Measurements from ENCODE around the gene FAM236A. TPM values are rescaled to one million over a fixed set of nuclear protein-coding genes. Genes with fewer than 3 reads are reported as not detected.
"Not testable (repeated sequence)": the region's sequence is repeated elsewhere in the genome, so short reads cannot be mapped to it uniquely, and the experiment has no call there.

FAM236A gene
- polyA plus RNA-seq = not detected

DNA sequence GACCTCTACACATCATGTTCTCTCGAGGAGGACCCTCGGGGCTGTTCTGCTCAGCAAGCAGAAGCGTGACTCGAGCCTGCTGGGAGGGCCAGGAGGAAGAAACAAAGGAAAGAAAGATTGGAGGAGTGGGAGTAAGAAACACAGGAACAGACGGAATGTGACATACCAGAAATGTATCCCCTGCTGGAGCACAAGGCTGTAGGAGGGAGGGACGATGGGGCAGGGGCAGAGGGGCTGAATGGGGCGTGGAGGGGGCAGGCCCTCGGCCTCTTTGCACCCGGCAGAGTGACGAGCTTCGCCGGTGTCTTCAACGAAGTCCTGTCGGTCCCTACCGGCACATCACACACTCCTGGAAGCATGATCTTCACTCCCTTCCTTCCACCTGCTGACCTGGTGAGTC is at the start of gene FAM236A:
Gene FAM236A (plus strand): TSS at position 301 of the 400 bp plus-strand sequence. CDS start 57 bp downstream, at position 358.
- not testable (repeated sequence) for DNase-seq; H3K27ac Mint-ChIP-seq; H3K27me3 Mint-ChIP-seq (ENCODE audit: low read depth in 3 of 3); H3K36me3 Mint-ChIP-seq; H3K9me3 Mint-ChIP-seq; H3K4me1 Mint-ChIP-seq; H3K4me3 Mint-ChIP-seq

DNA sequence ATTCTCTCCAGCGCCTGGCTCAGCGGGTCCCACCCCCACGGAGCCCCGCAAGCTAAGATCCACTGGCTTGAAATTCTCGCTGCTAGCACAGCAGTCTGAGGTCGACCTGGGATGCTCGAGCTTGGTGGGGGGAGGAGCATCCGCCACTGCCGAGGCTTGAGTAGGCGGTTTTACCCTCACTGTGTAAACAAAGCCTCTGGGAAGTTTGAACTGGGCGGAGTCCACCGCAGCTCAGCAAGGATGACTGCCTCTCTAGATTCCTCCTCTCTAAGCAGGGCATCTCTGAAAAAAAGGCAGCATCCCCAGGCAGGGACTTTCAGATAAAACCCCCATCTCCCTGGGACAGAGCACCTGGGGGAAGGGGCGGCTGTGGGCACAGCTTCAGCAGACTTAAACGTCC is 48.3 kb upstream of the FAM236A start:
- not testable (repeated sequence) for DNase-seq; H3K4me1 Mint-ChIP-seq; H3K27me3 Mint-ChIP-seq (ENCODE audit: low read depth in 3 of 3); H3K4me3 Mint-ChIP-seq; H3K9me3 Mint-ChIP-seq; H3K36me3 Mint-ChIP-seq; H3K27ac Mint-ChIP-seq

DNA sequence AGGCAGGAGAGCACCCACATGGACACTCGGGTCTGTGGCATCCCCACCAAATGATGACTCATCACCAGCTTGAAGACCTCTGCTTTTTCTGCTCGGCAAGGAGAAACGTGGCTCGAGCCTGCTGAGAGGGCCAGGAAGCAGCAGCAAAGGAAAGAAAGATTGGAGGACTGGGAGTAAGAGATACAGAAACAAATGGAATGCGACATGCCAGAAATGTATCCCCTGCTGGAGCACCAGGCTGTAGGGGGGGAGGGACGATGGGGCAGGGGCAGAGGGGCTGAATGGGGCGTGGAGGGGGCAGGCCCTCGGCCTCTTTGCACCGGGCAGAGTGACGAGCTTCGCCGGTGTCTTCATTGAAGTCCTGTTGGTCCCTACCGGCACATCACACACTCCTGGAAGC is 25.7 kb upstream of the FAM236A start, which contains the start of gene FAM236C:
Gene FAM236C (plus strand): TSS at position 301 of the 400 bp plus-strand sequence. CDS start 100 bp downstream, outside the sequence.
- H3K27me3 Mint-ChIP-seq (ENCODE audit: low read depth in 3 of 3); H3K4me1 Mint-ChIP-seq; DNase-seq: not testable (repeated sequence)

DNA sequence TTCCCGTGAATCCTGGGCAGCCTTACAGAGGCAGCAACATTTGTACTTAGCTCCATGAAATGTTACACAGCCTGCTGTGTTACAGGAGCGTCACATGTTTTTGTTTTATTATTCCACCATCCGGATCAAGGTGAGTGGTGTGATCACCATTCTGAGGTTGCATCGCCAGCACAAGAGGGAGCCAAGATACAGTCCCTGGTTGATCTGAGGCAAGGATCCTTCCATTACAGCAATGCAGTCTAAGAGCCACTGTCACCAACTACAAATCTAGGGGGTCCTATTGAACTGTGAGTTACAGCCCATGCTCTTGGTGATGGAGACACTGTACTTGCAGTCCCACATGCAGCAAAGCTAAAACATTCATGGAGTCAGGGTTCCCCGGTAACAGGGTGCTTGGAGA is 21.9 kb upstream of the FAM236A start:
- not testable (repeated sequence) for H3K4me3 Mint-ChIP-seq; H3K9me3 Mint-ChIP-seq; H3K36me3 Mint-ChIP-seq; H3K27me3 Mint-ChIP-seq (ENCODE audit: low read depth in 3 of 3); H3K4me1 Mint-ChIP-seq; H3K27ac Mint-ChIP-seq; DNase-seq

More for the DNA sequence above, 25.7 kb upstream of the FAM236A start, which contains the start of gene FAM236C:
- not testable (repeated sequence) for H3K4me3 Mint-ChIP-seq, H3K27ac Mint-ChIP-seq, H3K36me3 Mint-ChIP-seq, H3K9me3 Mint-ChIP-seq

- not testable (repeated sequence) for H3K4me3 Mint-ChIP-seq; H3K27me3 Mint-ChIP-seq (ENCODE audit: low read depth in 3 of 3); H3K36me3 Mint-ChIP-seq; H3K27ac Mint-ChIP-seq; DNase-seq; H3K4me1 Mint-ChIP-seq; H3K9me3 Mint-ChIP-seq
Measured at GRCh38 chrX:72932283-72932682, 5.7 kb upstream of the FAM236A start.

DNA sequence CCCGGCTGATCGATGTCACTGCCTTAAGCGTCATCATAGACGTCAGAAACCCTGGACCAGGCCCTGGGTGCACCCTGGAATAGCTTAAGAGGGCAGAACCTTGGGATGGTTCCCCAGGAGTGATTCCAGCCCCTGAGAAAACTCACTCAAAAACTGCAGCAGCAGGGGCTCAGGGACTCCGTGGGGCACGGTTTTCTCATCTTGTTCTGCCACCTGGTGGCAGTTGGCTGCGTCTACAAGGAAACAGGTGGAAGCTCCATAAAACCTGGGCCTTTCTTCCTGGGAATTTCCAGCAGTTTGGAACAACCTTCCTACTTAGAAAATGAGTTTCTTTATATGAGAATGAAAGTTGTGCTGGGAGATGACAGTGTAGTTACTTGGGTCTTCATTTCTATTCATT is 1.6 kb upstream of the FAM236A start:
- DNase-seq; H3K4me1 Mint-ChIP-seq; H3K36me3 Mint-ChIP-seq; H3K27ac Mint-ChIP-seq; H3K4me3 Mint-ChIP-seq; H3K9me3 Mint-ChIP-seq; H3K27me3 Mint-ChIP-seq (ENCODE audit: low read depth in 3 of 3): not testable (repeated sequence)

DNA sequence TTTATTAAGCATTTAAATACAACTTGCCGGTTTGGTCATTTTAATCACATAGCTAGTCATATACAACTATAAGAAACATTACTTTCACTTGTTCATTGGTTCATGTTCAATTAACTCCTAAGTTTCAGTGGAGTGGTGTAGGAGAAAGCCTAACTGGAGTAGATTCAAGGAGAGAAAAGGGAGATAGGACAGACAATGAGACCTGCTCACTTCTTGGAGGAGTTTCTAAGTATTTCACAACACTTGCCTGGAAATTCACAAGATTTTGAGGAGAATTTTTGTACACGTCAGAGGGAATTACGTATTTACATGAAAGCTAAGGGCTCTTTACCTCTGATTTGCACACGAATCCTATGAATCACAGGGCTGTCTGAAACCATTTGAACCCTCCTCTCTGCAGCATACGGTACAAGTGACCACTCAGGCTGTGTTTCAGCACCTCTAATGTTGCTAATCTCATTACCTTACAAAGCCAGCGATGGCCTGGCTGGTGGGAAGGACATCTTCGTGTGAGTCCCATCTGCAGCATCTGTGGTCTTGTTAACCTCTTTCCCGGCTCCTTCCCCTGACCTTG is 1.0 kb upstream of the FAM236A start:
- DNase-seq; H3K27me3 Mint-ChIP-seq (ENCODE audit: low read depth in 3 of 3); H3K4me3 Mint-ChIP-seq; H3K9me3 Mint-ChIP-seq; H3K36me3 Mint-ChIP-seq; H3K4me1 Mint-ChIP-seq; H3K27ac Mint-ChIP-seq: not testable (repeated sequence)

DNA sequence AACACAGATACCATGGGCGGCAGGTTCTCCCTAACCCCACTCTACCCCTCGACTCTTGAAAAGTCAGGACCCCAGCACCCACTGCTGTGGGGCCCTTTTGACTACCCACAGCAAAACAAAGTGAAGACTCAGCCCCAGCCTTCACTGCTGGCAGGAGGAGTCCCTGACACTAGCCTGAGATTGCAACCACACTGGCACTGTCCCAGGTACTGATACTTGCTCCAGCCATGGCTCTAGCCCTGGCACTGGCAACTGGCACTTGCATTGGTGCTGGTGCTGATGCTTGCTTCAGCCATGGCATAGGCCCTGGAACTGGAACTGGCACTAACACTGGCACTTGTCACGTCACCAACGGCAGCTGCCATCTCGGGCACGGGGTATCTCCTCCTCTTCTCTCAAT is 4.3 kb downstream of the FAM236A start:
- H3K9me3 Mint-ChIP-seq; DNase-seq; H3K27ac Mint-ChIP-seq; H3K27me3 Mint-ChIP-seq (ENCODE audit: low read depth in 3 of 3); H3K36me3 Mint-ChIP-seq; H3K4me1 Mint-ChIP-seq; H3K4me3 Mint-ChIP-seq: not testable (repeated sequence)

DNA sequence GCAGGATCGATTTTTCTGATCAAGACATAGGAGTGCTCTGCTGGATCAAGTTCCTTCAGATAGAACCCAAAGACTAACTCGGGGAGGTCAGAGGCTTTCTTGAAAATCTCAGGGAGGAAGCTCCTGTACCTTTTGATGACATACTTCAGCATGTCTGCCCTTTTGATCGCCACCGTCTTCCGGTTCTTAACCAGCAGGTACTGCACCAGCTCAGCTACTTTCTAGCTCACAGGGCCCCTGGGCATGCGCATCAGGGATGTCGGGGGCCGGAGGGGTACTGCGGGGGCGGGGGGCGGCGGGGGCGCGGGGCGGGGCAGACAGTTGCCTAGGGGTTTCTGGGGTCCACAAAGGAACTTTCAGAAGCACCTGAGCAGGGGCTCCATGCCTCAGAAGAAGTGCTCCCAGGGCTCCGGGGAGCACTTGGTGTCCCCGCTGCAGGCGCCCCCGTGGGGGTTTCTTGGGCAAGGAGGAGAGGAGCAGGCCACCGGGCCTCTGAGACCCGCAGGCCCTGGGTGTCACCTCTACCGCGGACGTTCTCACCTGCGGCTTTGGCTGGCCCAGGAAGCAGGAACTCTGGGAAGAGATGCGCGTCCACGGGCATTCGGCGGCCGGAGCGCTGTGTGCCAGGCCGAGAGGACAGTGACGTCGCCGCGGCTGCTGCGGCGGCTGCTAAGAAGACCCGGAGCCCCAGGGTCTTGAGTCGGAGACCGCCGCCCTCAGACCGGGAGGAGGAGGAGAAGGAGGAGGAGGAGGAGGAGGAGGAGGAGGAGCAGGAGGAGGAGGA is 5.2 kb downstream of the FAM236A start:
- not testable (repeated sequence) for H3K27me3 Mint-ChIP-seq (ENCODE audit: low read depth in 3 of 3); H3K27ac Mint-ChIP-seq

DNA sequence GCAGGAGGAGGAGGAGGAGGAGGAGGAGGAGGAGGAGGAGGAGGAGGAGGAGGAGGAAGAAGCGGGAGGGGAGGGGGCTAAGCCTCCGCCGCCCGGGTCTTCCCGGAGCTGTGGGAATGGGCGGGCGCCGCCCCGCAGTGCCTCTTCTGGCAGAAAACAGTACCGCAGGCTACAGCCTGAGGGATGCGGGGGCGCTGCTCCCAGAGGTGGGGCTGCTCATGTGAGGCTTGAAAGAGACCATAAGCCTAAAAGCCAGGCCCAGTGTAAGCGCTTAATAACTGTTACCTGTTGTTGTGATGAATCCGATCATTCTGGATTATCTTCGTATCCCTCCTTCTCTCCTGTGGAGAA is 5.8 kb downstream of the FAM236A start, which contains the start of gene DMRTC1:
Gene DMRTC1 (minus strand): TSS at position 19 of the 351 bp plus-strand sequence. CDS start 68,143 bp downstream, outside the sequence.
- not testable (repeated sequence) for H3K27ac Mint-ChIP-seq; H3K4me1 Mint-ChIP-seq; H3K36me3 Mint-ChIP-seq; H3K27me3 Mint-ChIP-seq (ENCODE audit: low read depth in 3 of 3); DNase-seq; H3K9me3 Mint-ChIP-seq
- peak within 1 kb of the TSS in 1 of 5 donors; percentile 50 for H3K4me3 Mint-ChIP-seq

More for the DNA sequence above, 5.2 kb downstream of the FAM236A start:
- DNase-seq, H3K9me3 Mint-ChIP-seq, H3K4me1 Mint-ChIP-seq, H3K36me3 Mint-ChIP-seq: not testable (repeated sequence)
- peak overlapping the region in 1 of 5 donors; percentile 50 for H3K4me3 Mint-ChIP-seq

GRCh38 chrX:72959971-72960370 is 22.0 kb downstream of the FAM236A start:
- not testable (repeated sequence) for H3K4me3 Mint-ChIP-seq; H3K9me3 Mint-ChIP-seq; H3K27ac Mint-ChIP-seq; H3K36me3 Mint-ChIP-seq; H3K27me3 Mint-ChIP-seq (ENCODE audit: low read depth in 3 of 3); DNase-seq; H3K4me1 Mint-ChIP-seq

DNA sequence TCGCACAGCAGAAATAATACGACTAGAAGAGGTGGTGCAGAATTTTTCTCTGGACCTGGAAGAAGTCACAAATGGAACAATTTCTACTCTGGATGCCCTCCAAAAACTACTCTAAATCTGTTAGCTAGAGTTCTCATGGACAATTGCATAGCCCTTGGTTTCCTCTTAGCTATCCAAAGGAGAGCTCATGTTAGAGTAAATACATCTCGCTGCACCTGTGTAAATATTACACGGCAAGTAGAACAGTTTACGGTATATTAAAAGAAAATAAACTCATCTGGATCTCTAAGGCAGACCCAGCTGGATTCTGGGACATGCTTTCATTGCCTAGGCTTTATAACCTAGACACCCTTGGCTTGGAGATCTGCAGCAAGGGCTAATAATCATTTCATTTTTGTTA is 33.9 kb downstream of the FAM236A start:
- H3K27ac Mint-ChIP-seq; H3K27me3 Mint-ChIP-seq (ENCODE audit: low read depth in 3 of 3); H3K9me3 Mint-ChIP-seq; H3K4me3 Mint-ChIP-seq; H3K4me1 Mint-ChIP-seq; H3K36me3 Mint-ChIP-seq; DNase-seq: not testable (repeated sequence)

- DNase-seq; H3K36me3 Mint-ChIP-seq; H3K27me3 Mint-ChIP-seq (ENCODE audit: low read depth in 3 of 3); H3K4me1 Mint-ChIP-seq; H3K4me3 Mint-ChIP-seq; H3K9me3 Mint-ChIP-seq; H3K27ac Mint-ChIP-seq: not testable (repeated sequence)
Measured at GRCh38 chrX:72974885-72975284, 36.9 kb downstream of the FAM236A start.

DNA sequence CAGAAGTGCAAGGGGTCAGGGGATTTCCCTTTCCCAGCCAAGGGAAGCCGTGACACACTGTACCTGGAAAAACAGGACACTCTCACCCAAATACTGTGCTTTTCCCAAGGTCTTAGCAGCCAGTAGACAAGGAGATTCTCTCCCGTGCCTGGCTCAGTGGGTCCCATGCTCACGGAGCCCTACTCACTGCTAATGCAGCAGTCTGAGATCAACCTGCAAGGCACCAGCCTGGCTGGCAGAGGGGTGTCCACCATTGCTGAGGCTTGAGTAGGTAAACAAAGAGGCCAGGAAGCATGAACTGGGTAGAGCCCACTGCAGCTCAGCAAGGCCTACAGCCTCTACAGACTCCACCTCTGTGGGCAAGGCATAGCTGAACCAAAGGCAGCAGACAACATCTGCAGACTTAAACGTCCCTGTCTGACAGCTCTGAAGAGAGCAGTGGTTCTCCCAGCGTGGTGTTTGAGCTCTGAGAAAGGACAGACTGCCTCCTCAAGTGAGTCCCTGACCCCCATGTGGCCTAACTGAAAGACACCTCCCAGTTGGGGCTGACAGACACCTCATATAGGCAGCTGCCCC is 43.0 kb downstream of the FAM236A start:
- not testable (repeated sequence) for H3K27me3 Mint-ChIP-seq (ENCODE audit: low read depth in 3 of 3); DNase-seq; H3K36me3 Mint-ChIP-seq; H3K4me1 Mint-ChIP-seq; H3K9me3 Mint-ChIP-seq; H3K27ac Mint-ChIP-seq; H3K4me3 Mint-ChIP-seq
